Activated T-cell treated with anti-CD3 and anti-CD28 coated beads, Interleukin-2, amount 50 U/mL, for 72 hours (primary cell): ENCODE data around the gene VWDE. TPM values are rescaled to one million over a fixed set of nuclear protein-coding genes. Genes with fewer than 3 reads are reported as not detected.
"Not testable (repeated sequence)": the region's sequence is repeated elsewhere in the genome, so short reads cannot be mapped to it uniquely, and the experiment has no call there.

Experiments used
- ATAC-seq, 2 donors: fragments of 150-1000 bp; cut with Tn5 transposase; replicated peaks in 1 of 2; 2 replicates each; pipeline ENCODE4 v1.10.0; 2021; ENCODE audit warnings: moderate library complexity in 2 of 2, mild to moderate bottlenecking in 1 of 2
- DNase-seq, 2 donors: peaks; one replicate each; pipeline ENCODE4 v3.0.0; 2021 to 2022; ENCODE audit warnings: mixed read lengths in 1 of 2
- H3K27ac Mint-ChIP-seq: one replicate; pipeline ENCODE4 v1.8.0; 2022; ENCODE audit warnings: mild to moderate bottlenecking, moderate library complexity, mixed read lengths
- H3K27me3 Mint-ChIP-seq: one replicate; pipeline ENCODE4 v1.8.0; 2022; ENCODE audit warnings: low read depth, mixed read lengths
- H3K36me3 Mint-ChIP-seq, 2 donors: one replicate each; pipeline ENCODE4 v1.8.0; 2022; ENCODE audit warnings: mixed read lengths in 2 of 2, mild to moderate bottlenecking in 1 of 2; ENCODE audit not compliant: insufficient read depth in 2 of 2
- H3K4me1 Mint-ChIP-seq: one replicate; pipeline ENCODE4 v1.8.0; 2022; ENCODE audit warnings: low read depth, mixed read lengths
- H3K4me3 Mint-ChIP-seq, 2 donors: one replicate each; pipeline ENCODE4 v1.8.0; 2022; ENCODE audit warnings: mild to moderate bottlenecking in 2 of 2, mixed read lengths in 2 of 2, moderate library complexity in 2 of 2
- H3K9me3 Mint-ChIP-seq, 2 donors: one replicate each; pipeline ENCODE4 v1.8.0; 2022; ENCODE audit warnings: mixed read lengths in 2 of 2
- total RNA-seq, 2 donors: library from RNA; stranded (reverse); gene quantifications; one replicate each; pipeline ENCODE4 v1.2.3, GENCODE V29; 2022

The VWDE gene
- total RNA-seq, 2 donors from 2014 or later, result 0.43 to 2.7 TPM

DNA sequence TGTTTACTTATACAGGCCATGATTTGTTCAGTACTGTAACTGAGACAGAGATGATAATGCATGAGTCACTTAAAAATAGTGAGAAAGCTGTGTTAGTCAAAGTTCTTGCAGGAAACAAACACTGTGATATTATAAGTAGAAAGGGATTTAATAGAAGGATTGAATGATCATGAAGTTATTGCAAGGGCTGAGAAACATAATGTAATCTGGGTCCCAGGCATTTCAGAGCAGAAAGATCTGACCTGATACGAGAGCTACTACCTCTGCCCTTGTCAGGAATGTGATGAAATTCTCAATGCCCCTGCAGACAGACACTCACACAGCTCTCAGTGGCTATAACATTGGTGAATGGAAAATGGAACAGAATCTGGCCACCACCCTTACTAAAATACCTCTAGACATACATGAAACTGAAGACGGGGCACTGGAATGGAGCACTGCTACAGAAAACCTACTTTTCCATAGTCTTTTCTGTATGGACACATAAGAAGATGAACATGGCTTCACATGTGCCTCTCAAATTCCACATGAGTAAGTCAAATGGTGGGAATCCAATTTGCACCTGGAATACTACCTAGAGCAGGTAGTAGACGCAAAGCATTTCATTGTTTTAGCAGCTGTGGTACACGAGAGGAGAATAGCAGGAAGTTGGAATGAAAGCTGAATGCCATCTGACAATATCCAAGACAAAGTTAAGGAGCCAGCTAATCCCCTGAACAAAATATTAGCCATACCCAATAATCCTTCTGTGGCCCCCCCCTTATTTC is 19.1 kb upstream of the VWDE start:
- no peaks in the 10 kb centered on the region for H3K27me3 Mint-ChIP-seq
- H3K4me1 Mint-ChIP-seq, result no peaks in the 10 kb centered on the region
- ATAC-seq, result no peak
- H3K36me3 Mint-ChIP-seq, result no peaks in the 10 kb centered on the region
- H3K27ac Mint-ChIP-seq, result no peak overlapping the region
- peaks cover 0 to 2% of the 10 kb centered on the region in 2 donors for H3K9me3 Mint-ChIP-seq
- no peak overlapping the region for H3K4me3 Mint-ChIP-seq
- no peak for DNase-seq

DNA sequence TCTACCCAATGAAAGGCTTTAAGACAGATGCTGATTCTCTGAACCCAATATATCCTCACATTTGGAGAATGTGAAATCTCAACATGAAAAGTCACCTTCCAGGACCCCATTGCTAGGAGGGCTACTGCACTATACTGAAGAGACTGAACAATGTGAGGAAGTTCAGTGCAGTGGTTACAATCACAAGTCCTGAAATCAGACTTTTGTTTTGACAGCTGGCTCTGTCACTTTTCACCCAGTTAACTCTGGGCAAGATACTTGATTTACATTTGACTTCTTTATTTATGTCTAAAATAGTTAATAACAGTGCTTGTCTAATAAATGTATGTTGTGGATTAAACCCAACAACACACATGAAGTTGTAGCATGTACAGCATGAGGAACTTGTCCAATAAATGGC is 14.8 kb upstream of the VWDE start:
- DNase-seq, result no peak

DNA sequence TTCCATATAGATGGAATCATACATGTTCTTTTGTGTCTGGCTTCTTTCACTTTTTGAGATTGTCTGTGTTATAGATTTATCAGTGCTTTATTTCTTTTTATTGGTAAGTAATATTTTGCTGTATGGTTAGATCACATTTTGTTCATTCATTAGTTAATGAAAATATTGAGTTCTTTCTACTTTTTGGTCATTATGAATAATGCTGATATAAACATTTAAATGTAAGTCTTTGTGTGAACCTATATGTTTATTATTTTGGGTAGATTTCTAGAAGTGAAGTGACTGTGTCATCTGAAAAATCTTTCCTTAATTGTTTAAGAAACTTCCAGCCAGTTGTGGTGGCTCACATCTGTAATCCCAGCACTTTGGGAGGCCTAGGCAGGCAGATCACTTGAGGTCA is 11.4 kb upstream of the VWDE start:
- H3K36me3 Mint-ChIP-seq, result no peaks in the 10 kb centered on the region
- peaks cover 3% of the 10 kb centered on the region in 2 donors for H3K9me3 Mint-ChIP-seq
- H3K4me3 Mint-ChIP-seq, result no peak overlapping the region
- ATAC-seq, result no peak
- no peak overlapping the region for H3K27ac Mint-ChIP-seq
- no peak for DNase-seq
- H3K27me3 Mint-ChIP-seq, result peaks cover 7% of the 10 kb centered on the region
- no peaks in the 10 kb centered on the region for H3K4me1 Mint-ChIP-seq

More for the DNA sequence above, 14.8 kb upstream of the VWDE start:
- Mint-ChIP-seq H3K4me1 (no peaks in the 10 kb centered on the region), H3K27me3 (no peaks in the 10 kb centered on the region), H3K27ac (no peak overlapping the region), H3K4me3 (no peak overlapping the region), H3K9me3 (peaks cover under 1% of the 10 kb centered on the region in 2 donors), H3K36me3 (no peaks in the 10 kb centered on the region)
- ATAC-seq, result no peak

DNA sequence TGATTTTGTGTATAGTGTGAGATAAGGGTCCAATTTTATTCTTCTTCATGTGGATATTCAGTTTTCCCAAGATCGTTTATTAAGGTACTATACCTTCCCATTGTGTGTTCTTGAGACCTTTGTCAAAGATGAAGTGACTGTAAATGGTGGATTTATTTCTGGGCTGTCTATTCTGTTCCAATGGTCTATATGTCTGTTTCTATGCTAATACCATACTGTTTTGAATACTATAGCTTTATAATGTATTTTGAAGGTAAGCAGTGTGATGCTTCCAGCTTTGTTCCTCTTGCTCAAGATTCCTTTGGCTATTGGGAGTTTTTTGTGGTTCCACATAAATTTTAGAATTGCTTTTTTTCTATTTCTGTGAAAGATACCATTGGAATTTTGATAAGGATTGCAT is 8.7 kb upstream of the VWDE start:
- Mint-ChIP-seq H3K27ac (no peak overlapping the region), H3K4me1 (no peaks in the 10 kb centered on the region), H3K9me3 (peaks cover 5% of the 10 kb centered on the region in 2 donors), H3K4me3 (no peak overlapping the region), H3K27me3 (peaks cover 18% of the 10 kb centered on the region), H3K36me3 (no peaks in the 10 kb centered on the region)
- ATAC-seq (no peak), DNase-seq (no peak)

DNA sequence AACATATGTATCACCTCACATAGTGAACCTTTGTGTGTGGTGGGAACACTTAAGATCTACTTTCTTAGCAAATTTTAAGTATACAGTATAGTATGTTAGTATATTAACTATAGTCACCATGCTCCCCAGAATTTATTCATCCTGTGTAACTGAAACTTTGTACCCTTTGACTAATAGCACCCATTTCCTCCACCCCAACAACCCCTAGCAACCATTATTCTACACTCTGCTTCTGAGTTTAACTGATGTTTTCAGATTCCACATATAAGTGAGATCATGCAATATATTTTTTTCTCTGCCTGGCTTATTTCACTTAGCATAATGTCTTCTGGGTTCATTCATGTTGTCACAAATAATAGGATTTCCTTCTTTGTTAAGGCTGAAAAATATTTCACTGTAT is 6.9 kb upstream of the VWDE start:
- Mint-ChIP-seq H3K4me1 (no peaks in the 10 kb centered on the region), H3K9me3 (peaks cover 6% of the 10 kb centered on the region in 2 donors), H3K36me3 (no peaks in the 10 kb centered on the region), H3K27me3 (peaks cover 21% of the 10 kb centered on the region), H3K27ac (no peak overlapping the region), H3K4me3 (no peak overlapping the region)
- DNase-seq, result no peak
- ATAC-seq, result no peak

DNA sequence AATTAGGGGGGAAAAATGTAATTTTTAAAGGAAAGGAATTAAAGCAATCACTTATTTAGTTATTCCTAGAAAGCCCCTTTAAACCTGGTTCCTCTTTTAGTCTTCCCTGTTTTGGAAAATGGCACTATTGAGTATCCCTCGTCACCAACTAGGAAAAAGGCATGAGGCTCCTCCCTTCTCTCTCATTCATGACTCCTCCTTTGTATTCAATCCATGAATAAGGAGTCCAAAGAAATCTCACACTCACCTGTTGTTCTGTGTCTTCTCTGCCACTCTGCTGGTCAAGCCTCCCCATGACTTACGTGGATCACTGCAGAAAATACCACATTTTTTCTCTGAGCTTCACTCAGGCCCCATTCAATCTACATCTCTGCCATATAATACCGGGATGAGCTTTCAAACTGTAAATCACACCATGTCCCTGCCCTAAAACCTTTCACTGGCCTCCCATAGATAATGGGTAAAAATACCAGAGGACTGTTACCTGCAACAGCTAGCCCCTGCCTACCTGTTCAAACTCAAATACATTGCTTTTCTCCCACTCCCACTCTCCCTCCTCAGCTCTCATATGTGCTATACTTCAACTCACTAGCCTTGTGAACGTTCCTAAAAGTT is 5.5 kb upstream of the VWDE start:
- DNase-seq (no peak), ATAC-seq (no peak)
- Mint-ChIP-seq H3K36me3 (no peaks in the 10 kb centered on the region), H3K9me3 (peaks cover 6% of the 10 kb centered on the region in 2 donors), H3K27me3 (peaks cover 27% of the 10 kb centered on the region), H3K4me3 (no peak overlapping the region), H3K27ac (no peak overlapping the region), H3K4me1 (peaks cover 3% of the 10 kb centered on the region)

DNA sequence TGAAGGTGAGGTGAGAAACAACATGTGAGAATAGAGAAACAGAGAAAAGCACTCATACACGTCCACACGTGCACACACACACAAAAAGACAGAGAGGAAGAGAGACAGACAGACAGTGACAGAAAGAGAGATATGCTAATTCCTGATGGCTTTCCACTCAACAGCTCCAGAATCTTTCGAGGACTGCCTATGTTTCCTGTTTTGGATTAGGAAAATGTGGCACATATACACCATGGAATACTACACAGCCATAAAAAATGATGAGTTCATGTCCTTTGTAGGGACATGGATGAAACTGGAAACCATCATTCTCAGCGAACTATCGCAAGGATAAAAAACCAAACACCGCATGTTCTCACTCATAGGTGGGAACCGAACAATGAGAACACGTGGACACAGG is 4.0 kb upstream of the VWDE start:
- not testable (repeated sequence) for H3K9me3 Mint-ChIP-seq, H3K36me3 Mint-ChIP-seq, DNase-seq, H3K27ac Mint-ChIP-seq, ATAC-seq, H3K4me3 Mint-ChIP-seq
- H3K27me3 Mint-ChIP-seq, result peaks cover 42% of the 10 kb centered on the region
- H3K4me1 Mint-ChIP-seq, result peaks cover 18% of the 10 kb centered on the region

DNA sequence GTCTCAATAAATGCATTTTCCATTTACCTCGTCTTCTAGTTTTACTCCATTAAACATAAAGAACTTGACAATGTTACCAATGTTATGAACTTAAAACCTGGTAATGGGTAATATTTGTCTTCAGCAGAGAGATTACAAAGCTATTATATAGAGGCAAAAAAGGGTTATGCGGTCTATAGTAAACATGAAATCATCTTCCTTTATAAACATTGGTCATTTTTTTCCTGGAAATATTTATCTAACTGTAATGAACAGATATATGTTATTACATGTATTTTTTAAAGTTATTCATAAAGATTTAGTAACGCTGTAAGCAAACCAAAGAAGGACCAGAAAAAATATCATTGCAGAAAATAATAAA is 1.3 kb downstream of the VWDE start:
- H3K27me3 Mint-ChIP-seq, result peaks cover 54% of the 10 kb centered on the region
- peaks cover 18% of the 10 kb centered on the region for H3K4me1 Mint-ChIP-seq
- peaks cover 6 to 7% of the 10 kb centered on the region in 2 donors for H3K9me3 Mint-ChIP-seq
- H3K27ac Mint-ChIP-seq, result peak overlapping the region; percentile 46
- peak overlapping the region in 1 of 2 donors; percentile 69 for H3K4me3 Mint-ChIP-seq
- ATAC-seq (no peak), DNase-seq (no peak)
- H3K36me3 Mint-ChIP-seq, result peaks cover 0 to 5% of the 10 kb centered on the region in 2 donors

DNA sequence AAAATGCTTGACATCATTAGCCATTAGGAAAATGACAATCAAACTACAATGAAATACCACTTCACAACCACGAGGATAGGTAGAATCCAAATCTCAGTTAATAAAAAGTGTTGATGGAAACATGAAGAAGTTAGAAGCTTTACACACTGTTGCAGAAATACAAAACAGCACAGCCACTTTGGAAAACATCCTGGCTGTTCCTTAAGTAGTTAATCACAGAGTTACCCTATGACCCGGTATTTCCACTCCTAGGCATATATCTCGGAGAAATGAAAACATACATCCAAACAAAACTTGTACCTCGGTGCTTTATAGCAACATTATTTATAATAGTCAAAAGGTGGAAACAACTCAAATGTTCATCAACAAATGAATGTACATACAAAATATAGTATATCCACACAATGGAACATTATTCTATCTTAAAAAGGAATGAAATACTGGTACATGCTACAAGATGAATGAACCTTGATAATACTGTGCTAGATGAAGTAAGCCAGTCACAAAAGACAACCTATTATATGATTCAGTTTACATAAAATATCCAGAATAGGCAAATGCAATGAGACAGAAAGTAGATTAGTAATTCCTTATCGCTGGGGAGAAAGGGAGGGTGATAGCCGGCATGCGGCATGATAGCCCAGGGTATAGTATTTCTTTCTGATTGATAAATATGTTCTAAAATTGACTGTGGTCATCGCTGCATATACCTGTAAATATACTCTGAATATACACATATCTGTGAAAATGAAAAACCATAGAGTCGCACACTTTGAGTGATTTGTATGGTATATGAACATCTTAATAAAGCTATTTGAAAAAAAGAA is 1.9 kb downstream of the VWDE start:
- H3K9me3 Mint-ChIP-seq, result peaks cover 6% of the 10 kb centered on the region in 2 donors
- peaks cover 52% of the 10 kb centered on the region for H3K27me3 Mint-ChIP-seq
- ATAC-seq, result no peak
- peaks cover 18% of the 10 kb centered on the region for H3K4me1 Mint-ChIP-seq
- no peak overlapping the region for H3K27ac Mint-ChIP-seq
- H3K4me3 Mint-ChIP-seq, result peak overlapping the region in 1 of 2 donors; percentile 69
- no peak for DNase-seq
- H3K36me3 Mint-ChIP-seq, result peaks cover 0 to 5% of the 10 kb centered on the region in 2 donors

DNA sequence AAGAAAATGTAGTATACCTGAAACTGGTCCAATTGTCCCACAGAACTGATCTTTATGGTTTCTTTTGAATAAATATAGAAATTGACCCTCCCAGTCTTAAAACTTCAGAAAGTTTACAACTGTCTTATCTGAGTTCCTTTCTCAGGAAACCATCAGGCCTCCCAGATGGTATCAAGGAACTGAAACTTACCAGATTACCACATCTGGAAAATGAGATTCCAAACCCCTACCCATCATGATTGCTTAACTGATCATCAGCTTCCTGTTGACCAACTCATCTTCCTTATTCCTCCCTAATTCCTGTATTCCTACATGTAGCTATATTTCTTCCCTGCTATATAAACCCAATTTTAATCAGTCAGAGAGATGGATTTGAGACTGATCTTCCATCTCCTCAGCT is 5.5 kb downstream of the VWDE start:
- ATAC-seq (no peak), DNase-seq (no peak)
- no peak overlapping the region for H3K27ac Mint-ChIP-seq

DNA sequence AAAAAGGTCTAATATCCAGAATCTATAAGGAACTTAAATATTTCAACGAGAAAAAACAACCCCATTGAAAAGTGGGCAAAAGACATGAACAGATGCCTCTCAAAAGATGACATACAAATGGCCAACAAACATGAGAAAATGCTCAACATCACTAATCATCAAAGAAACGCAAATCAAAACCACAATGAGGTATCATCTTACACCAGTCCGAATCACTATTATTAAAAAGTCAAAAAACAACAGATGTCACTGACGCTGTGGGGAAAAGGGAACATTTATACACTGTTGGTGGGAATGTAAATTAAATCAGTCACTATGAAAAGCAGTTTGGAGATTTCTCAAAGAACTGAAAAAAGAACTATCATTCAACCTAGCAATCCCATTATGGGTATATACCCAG is 6.0 kb downstream of the VWDE start:
- H3K36me3 Mint-ChIP-seq, result peaks cover 0 to 5% of the 10 kb centered on the region in 2 donors
- ATAC-seq (no peak), DNase-seq (no peak)
- H3K9me3 Mint-ChIP-seq, result peaks cover 6% of the 10 kb centered on the region in 2 donors
- H3K4me1 Mint-ChIP-seq, result peaks cover under 1% of the 10 kb centered on the region
- peaks cover 31% of the 10 kb centered on the region for H3K27me3 Mint-ChIP-seq
- no peak overlapping the region for H3K27ac Mint-ChIP-seq
- H3K4me3 Mint-ChIP-seq, result no peak overlapping the region

More for the DNA sequence above, 5.5 kb downstream of the VWDE start:
- Mint-ChIP-seq H3K36me3 (peaks cover 0 to 5% of the 10 kb centered on the region in 2 donors), H3K4me3 (no peak overlapping the region), H3K27me3 (peaks cover 36% of the 10 kb centered on the region), H3K9me3 (peaks cover 6% of the 10 kb centered on the region in 2 donors), H3K4me1 (peaks cover 6% of the 10 kb centered on the region)

DNA sequence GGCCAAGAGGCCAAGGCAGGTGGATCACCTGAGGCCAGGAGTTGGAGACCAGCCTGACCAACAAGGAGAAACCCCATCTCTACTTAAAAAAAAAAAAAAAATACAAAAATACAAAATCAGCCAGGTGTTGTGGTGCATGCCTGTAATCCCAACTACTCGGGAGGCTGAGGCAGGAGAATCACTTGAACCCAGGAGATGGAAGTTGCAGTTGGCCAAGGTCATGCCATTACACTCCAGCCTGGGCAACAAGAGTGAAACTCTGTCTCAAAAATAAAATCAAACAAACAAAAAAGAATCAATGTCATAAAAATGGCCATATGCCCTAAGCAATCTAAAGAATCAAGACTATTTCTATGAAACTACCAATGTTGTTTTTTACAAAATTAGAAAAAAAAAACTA is 7.0 kb downstream of the VWDE start:
- H3K36me3 Mint-ChIP-seq, H3K9me3 Mint-ChIP-seq, H3K27ac Mint-ChIP-seq, DNase-seq, H3K4me1 Mint-ChIP-seq, ATAC-seq, H3K4me3 Mint-ChIP-seq: not testable (repeated sequence)
- H3K27me3 Mint-ChIP-seq, result peaks cover 24% of the 10 kb centered on the region

DNA sequence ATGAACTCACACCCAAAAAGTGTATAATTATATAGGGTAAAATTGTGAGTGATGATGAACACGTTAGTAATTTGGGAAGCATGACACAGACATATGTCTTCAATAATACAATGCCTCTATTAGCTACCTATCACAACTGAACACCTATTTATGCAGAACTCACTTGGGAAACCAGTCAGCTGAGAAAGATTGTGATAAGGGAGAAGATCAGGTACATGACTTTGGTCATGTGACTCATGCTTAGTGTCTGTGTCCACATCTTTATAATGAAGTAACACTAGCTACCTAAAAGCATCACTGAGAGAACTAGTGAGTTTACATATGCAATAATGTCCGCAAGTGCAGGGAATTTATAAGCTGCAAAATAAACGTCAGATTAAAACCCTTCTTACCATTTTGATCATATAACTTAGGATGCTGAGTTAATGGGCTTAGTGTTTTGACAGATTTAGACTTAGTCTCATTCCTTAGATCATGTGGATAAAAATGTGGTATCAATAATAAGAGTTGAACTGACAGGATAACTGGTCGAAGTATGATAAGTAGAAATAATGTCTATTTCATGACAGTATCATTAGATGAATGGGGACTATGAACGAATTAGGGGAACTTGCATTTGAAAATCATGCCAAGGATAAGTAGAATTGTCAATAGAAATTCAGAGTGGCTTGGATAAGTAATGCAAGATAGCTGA is 11.6 kb downstream of the VWDE start:
- ATAC-seq (no peak), DNase-seq (no peak)
- Mint-ChIP-seq H3K36me3 (no peaks in the 10 kb centered on the region), H3K27ac (no peak overlapping the region), H3K4me3 (no peak overlapping the region), H3K27me3 (no peaks in the 10 kb centered on the region), H3K9me3 (no peaks in the 10 kb centered on the region), H3K4me1 (no peaks in the 10 kb centered on the region)
